Hepatocyte (in vitro differentiated cells): ENCODE results near the gene SESN1. TPM values are rescaled to one million over a fixed set of nuclear protein-coding genes. Genes with fewer than 3 reads are reported as not detected.

Experiments used
- DNase-seq: peaks from one replicate; pipeline ENCODE4 v3.0.0-alpha.2; 2016; ENCODE audit warnings: low spot score
- H2AFZ ChIP-seq: fragments of 200-600 bp; sonication (generic); 2 replicates; pipeline ENCODE4 v1.6.0; 2016; ENCODE audit warnings: antibody characterized with exemption, mild to moderate bottlenecking
- H3K27ac ChIP-seq: fragments of 200-600 bp; sonication (generic); 2 replicates; pipeline ENCODE4 v1.5.1; 2016; ENCODE audit warnings: mild to moderate bottlenecking
- H3K27me3 ChIP-seq: fragments of 200-600 bp; sonication (generic); 2 replicates; pipeline ENCODE4 v1.6.1; 2016
- H3K36me3 ChIP-seq: fragments of 200-600 bp; sonication (generic); replicated peaks from 2 replicates; pipeline ENCODE4 v1.5.1; 2016; ENCODE audit warnings: low read depth; ENCODE audit not compliant: insufficient read depth
- H3K4me1 ChIP-seq: fragments of 200-600 bp; sonication (generic); 2 replicates; pipeline ENCODE4 v1.5.1; 2016; ENCODE audit warnings: mild to moderate bottlenecking, moderate library complexity; ENCODE audit not compliant: insufficient read depth
- H3K4me2 ChIP-seq: fragments of 200-600 bp; sonication (generic); 2 replicates; pipeline ENCODE4 v1.6.0; 2016
- H3K4me3 ChIP-seq: fragments of 200-600 bp; sonication (generic); 2 replicates; pipeline ENCODE4 v1.5.1; 2016; ENCODE audit warnings: mild to moderate bottlenecking
- H3K79me2 ChIP-seq: fragments of 200-600 bp; sonication (generic); 2 replicates; pipeline ENCODE4 v1.6.0; 2017; ENCODE audit warnings: mild to moderate bottlenecking
- H3K9me2 ChIP-seq: fragments of 200-600 bp; sonication (generic); replicated peaks from 2 replicates; pipeline ENCODE4 v1.6.0; 2017; ENCODE audit warnings: mild to moderate bottlenecking; ENCODE audit not compliant: insufficient read depth
- H3K9me3 ChIP-seq: fragments of 200-600 bp; sonication (generic); 2 replicates; pipeline ENCODE4 v1.5.1; 2016; ENCODE audit warnings: low read depth, mild to moderate bottlenecking
- H4K20me1 ChIP-seq: fragments of 200-600 bp; sonication (generic); 2 replicates; pipeline ENCODE4 v1.6.0; 2016; ENCODE audit warnings: mild to moderate bottlenecking; ENCODE audit not compliant: insufficient read depth, poor library complexity, severe bottlenecking
- CTCF ChIP-seq: fragments of 200-600 bp; sonication (generic); IDR thresholded peaks from 2 replicates; pipeline ENCODE4 v1.5.1; 2016; ENCODE audit warnings: antibody characterized with exemption, mild to moderate bottlenecking; ENCODE audit not compliant: poor library complexity
- EZH2 ChIP-seq: fragments of 200-600 bp; sonication (generic); IDR thresholded peaks from 2 replicates; pipeline ENCODE4 v1.6.1; 2016; ENCODE audit warnings: antibody characterized with exemption, mild to moderate bottlenecking, borderline replicate concordance
- EZH2phosphoT487 ChIP-seq: fragments of 200-600 bp; sonication (generic); IDR thresholded peaks from one replicate; pipeline ENCODE4 v1.6.1; 2018; ENCODE audit warnings: antibody characterized with exemption, mild to moderate bottlenecking, low read depth, moderate library complexity; ENCODE audit not compliant: unreplicated experiment, severe bottlenecking
- WGBS: methylation state at CpG from one replicate; pipeline ENCODE4 v1.1.6; 2016; ENCODE audit warnings: low lambda C conversion rate; ENCODE audit errors: missing lambda C conversion rate; 5-methylcytosine and 5-hydroxymethylcytosine counted together
- polyA plus RNA-seq: library from polyadenylated mRNA; unstranded; fragments of >200 nt; fragmentation: Nextera tagmentation; extraction: Ambion mirVana; gene quantifications from 2 replicates; pipeline ENCODE4 v1.2.1, GENCODE V29; 2016
- total RNA-seq: library from RNA; depleted of rRNA; stranded (reverse); fragments of >200 nt; gene quantifications from 2 replicates; pipeline ENCODE4 v1.2.3, GENCODE V29; 2014

Gene SESN1
- total and polyA plus RNA-seq, 2 experiments from 2014 or later, result 29.1 to 59.1 TPM

GRCh38 chr6:109096208-109096607, 1.6 kb upstream of the SESN1 start:
- no peaks in the 10 kb centered on the region for H3K27me3 ChIP-seq
- peak overlapping the region; percentile 73 for H2AFZ ChIP-seq
- peak overlapping the region; percentile 46 for H3K4me3 ChIP-seq
- TF ChIP-seq EZH2 (no peak), CTCF (no peak), EZH2phosphoT487 (no peak)
- H3K4me1 ChIP-seq, result peaks cover 11% of the 10 kb centered on the region
- H3K9me3 ChIP-seq, result no peaks in the 10 kb centered on the region
- no peaks in the 10 kb centered on the region for H3K36me3 ChIP-seq
- H3K79me2 ChIP-seq, result peaks cover 58% of the 10 kb centered on the region
- 74% methylated on average over 6 of the region's 6 CpGs for WGBS
- H3K9me2 ChIP-seq, result no peaks in the 10 kb centered on the region
- peak overlapping the region; percentile 79 for H3K4me2 ChIP-seq
- H3K27ac ChIP-seq, result peak overlapping the region; percentile 97
- DNase-seq, result no peak
- H4K20me1 ChIP-seq, result peaks cover 17% of the 10 kb centered on the region

GRCh38 chr6:109095835-109096084, 1.1 kb upstream of the SESN1 start:
- Histone ChIP-seq H3K27me3 (no peaks in the 10 kb centered on the region), H3K9me2 (no peaks in the 10 kb centered on the region), H3K4me3 (peak overlapping the region; percentile 46), H3K36me3 (no peaks in the 10 kb centered on the region), H3K27ac (peak overlapping the region; percentile 97), H3K4me2 (peak overlapping the region; percentile 79), H2AFZ (peak overlapping the region; percentile 73), H3K9me3 (no peaks in the 10 kb centered on the region), H3K4me1 (peaks cover 11% of the 10 kb centered on the region), H4K20me1 (peaks cover 20% of the 10 kb centered on the region), H3K79me2 (peaks cover 62% of the 10 kb centered on the region)
- no peak for DNase-seq
- no peak for TF ChIP-seq EZH2
- no peak for TF ChIP-seq CTCF
- no peak for TF ChIP-seq EZH2phosphoT487
- WGBS, result 2% methylated on average over 8 of the region's 8 CpGs

GRCh38 chr6:109095036-109095834, 589 bp upstream of the SESN1 start, which contains the start of gene CEP57L1:
Gene CEP57L1 (plus strand): TSS chr6:109095507. CDS start chr6:109145222, 49,715 bp downstream.
- Histone ChIP-seq H3K4me2 (peak within 1 kb of the TSS; percentile 80), H3K4me3 (peak within 1 kb of the TSS; percentile 46), H4K20me1 (peaks cover 20% of the 10 kb centered on the region), H3K9me2 (no peaks in the 10 kb centered on the region), H3K9me3 (no peaks in the 10 kb centered on the region), H3K36me3 (no peaks in the 10 kb centered on the region), H3K4me1 (peaks cover 11% of the 10 kb centered on the region), H3K79me2 (peaks cover 68% of the 10 kb centered on the region), H3K27ac (peak within 1 kb of the TSS; percentile 97), H2AFZ (peak within 1 kb of the TSS; percentile 73), H3K27me3 (no peaks in the 10 kb centered on the region)
- peak; percentile 100 for DNase-seq
- 1% methylated on average over 49 of the region's 49 CpGs for WGBS
- no peak for TF ChIP-seq CTCF
- no peak for TF ChIP-seq EZH2
- TF ChIP-seq EZH2phosphoT487, result no peak
